Inferior parietal cortex (tissue), 1 donor: ENCODE data around the gene SLC2A8.

ENCODE experiments used
- DNase-seq: peaks from one replicate; pipeline ENCODE4 v3.0.0-alpha.2; 2016; ENCODE audit errors: extremely low spot score

The SLC2A8 gene

DNA sequence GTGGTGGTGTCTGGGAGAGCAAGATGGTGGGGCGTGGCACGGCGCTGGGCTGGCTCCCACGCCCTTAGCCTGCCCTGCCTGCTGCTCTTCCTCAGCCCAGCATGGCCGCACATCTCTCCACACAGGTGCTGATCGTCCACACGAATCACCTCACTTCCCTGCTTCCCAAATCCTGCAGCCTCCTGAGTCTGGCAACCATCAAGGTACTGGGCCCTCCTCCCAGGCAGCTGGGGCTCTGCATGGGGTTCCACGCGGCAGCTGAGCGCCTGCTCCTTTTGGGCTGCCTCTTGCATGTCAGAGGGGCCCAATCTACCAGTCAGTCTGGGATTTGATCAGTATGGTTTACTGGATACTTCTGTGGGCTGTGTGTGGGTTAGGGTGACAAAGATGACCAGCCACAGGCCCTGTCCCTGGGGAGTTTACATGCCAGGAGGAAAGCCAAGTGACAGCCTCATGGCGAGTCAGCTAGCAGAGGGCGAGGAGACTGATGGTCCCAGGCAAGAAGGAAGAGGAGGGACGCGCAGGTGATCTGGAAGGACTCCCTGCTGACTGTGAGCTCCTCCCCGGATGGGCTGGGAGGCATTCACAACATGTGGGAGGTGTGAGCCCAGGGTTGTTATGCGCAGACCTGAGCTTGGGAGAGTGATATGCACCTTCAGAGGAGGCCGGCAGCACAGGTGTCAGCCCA, 60.4 kb downstream of the SLC2A8 start:
- no peak for DNase-seq
